Adipocyte (in vitro differentiated cells): Measurements from ENCODE around the gene NEU4.
"Not testable (repeated sequence)": the region's sequence is repeated elsewhere in the genome, so short reads cannot be mapped to it uniquely, and the experiment has no call there.

ENCODE experiments used
- DNase-seq: peaks from one replicate; pipeline ENCODE4 v3.0.0-alpha.2; 2015; ENCODE audit warnings: low read depth
- H3K27me3 ChIP-seq: replicated peaks from 2 replicates; pipeline ENCODE4 v1.7.0; 2013; ENCODE audit warnings: mild to moderate bottlenecking, low read length, moderate library complexity; ENCODE audit not compliant: control insufficient read depth, insufficient read depth
- H3K36me3 ChIP-seq: 2 replicates; pipeline ENCODE4 v1.7.0; 2013; ENCODE audit warnings: low read length, mild to moderate bottlenecking, moderate library complexity; ENCODE audit not compliant: control insufficient read depth, insufficient read depth, severe bottlenecking
- H3K4me1 ChIP-seq: 2 replicates; pipeline ENCODE4 v1.7.0; 2013; ENCODE audit warnings: mild to moderate bottlenecking, low read length, moderate library complexity; ENCODE audit not compliant: control insufficient read depth, insufficient read depth
- H3K4me3 ChIP-seq: 2 replicates; pipeline ENCODE4 v1.7.0; 2013; ENCODE audit warnings: mild to moderate bottlenecking, low read length, moderate library complexity
- H3K9ac ChIP-seq: 2 replicates; pipeline ENCODE4 v1.7.0; 2013; ENCODE audit warnings: mild to moderate bottlenecking, low read length, moderate library complexity
- H3K9me3 ChIP-seq: 2 replicates; pipeline ENCODE4 v1.7.0; 2013; ENCODE audit warnings: mild to moderate bottlenecking, low read length, moderate library complexity; ENCODE audit not compliant: control insufficient read depth

The NEU4 gene

GRCh38 chr2:241808721-241809382, at the start of gene NEU4:
TSS of gene NEU4 (plus strand) at chr2:241809193. CDS start at chr2:241814485, 5,292 bp downstream.
- no peak for DNase-seq
- Histone ChIP-seq H3K36me3 (no peaks in the 10 kb centered on the region), H3K4me3 (no peak within 1 kb of the TSS), H3K9me3 (no peaks in the 10 kb centered on the region), H3K27me3 (peaks cover 28% of the 10 kb centered on the region), H3K4me1 (no peaks in the 10 kb centered on the region), H3K9ac (no peak within 1 kb of the TSS)

- not testable (repeated sequence) for H3K4me1 ChIP-seq, DNase-seq, H3K9ac ChIP-seq, H3K27me3 ChIP-seq, H3K9me3 ChIP-seq, H3K4me3 ChIP-seq
- peaks cover 55% of the 10 kb centered on the region for H3K36me3 ChIP-seq
These were observed 49.1 kb upstream of the NEU4 start for GRCh38 chr2:241759893-241760292.

- DNase-seq = no peak
- Histone ChIP-seq H3K9ac (no peak overlapping the region), H3K4me1 (no peaks in the 10 kb centered on the region), H3K9me3 (no peaks in the 10 kb centered on the region), H3K4me3 (no peak overlapping the region), H3K27me3 (no peaks in the 10 kb centered on the region), H3K36me3 (peaks cover 53% of the 10 kb centered on the region)
These were observed 48.7 kb upstream of the NEU4 start for GRCh38 chr2:241760301-241760771.

GRCh38 chr2:241762321-241762932, 46.6 kb upstream of the NEU4 start:
- no peak for DNase-seq
- no peaks in the 10 kb centered on the region for H3K27me3 ChIP-seq
- no peaks in the 10 kb centered on the region for H3K9me3 ChIP-seq
- no peak overlapping the region for H3K9ac ChIP-seq
- peaks cover 34% of the 10 kb centered on the region for H3K36me3 ChIP-seq
- H3K4me1 ChIP-seq = no peaks in the 10 kb centered on the region
- no peak overlapping the region for H3K4me3 ChIP-seq

- Histone ChIP-seq H3K9ac (no peak overlapping the region), H3K27me3 (no peaks in the 10 kb centered on the region), H3K4me3 (no peak overlapping the region), H3K9me3 (no peaks in the 10 kb centered on the region), H3K36me3 (peaks cover 29% of the 10 kb centered on the region), H3K4me1 (no peaks in the 10 kb centered on the region)
- no peak for DNase-seq
These were observed 46.0 kb upstream of the NEU4 start for GRCh38 chr2:241762933-241763369.

- peaks cover 27% of the 10 kb centered on the region for H3K36me3 ChIP-seq
- H3K4me3 ChIP-seq = no peak overlapping the region
- H3K27me3 ChIP-seq = no peaks in the 10 kb centered on the region
- DNase-seq = no peak
- H3K9me3 ChIP-seq = no peaks in the 10 kb centered on the region
- no peak overlapping the region for H3K9ac ChIP-seq
- no peaks in the 10 kb centered on the region for H3K4me1 ChIP-seq
These were observed 45.3 kb upstream of the NEU4 start for GRCh38 chr2:241763551-241764274.

GRCh38 chr2:241764275-241765241, 44.4 kb upstream of the NEU4 start:
- H3K27me3 ChIP-seq = no peaks in the 10 kb centered on the region
- H3K4me3 ChIP-seq = no peak overlapping the region
- DNase-seq = no peak
- peaks cover 19% of the 10 kb centered on the region for H3K36me3 ChIP-seq
- no peaks in the 10 kb centered on the region for H3K4me1 ChIP-seq
- no peak overlapping the region for H3K9ac ChIP-seq
- no peaks in the 10 kb centered on the region for H3K9me3 ChIP-seq

GRCh38 chr2:241767464-241768250, 41.3 kb upstream of the NEU4 start:
- Histone ChIP-seq H3K36me3 (peaks cover 6% of the 10 kb centered on the region), H3K27me3 (no peaks in the 10 kb centered on the region), H3K4me3 (no peak overlapping the region), H3K9me3 (no peaks in the 10 kb centered on the region), H3K9ac (no peak overlapping the region), H3K4me1 (peaks cover 16% of the 10 kb centered on the region)
- no peak for DNase-seq

GRCh38 chr2:241768251-241768711, 40.7 kb upstream of the NEU4 start:
- no peak for DNase-seq
- Histone ChIP-seq H3K9me3 (no peaks in the 10 kb centered on the region), H3K36me3 (peaks cover 3% of the 10 kb centered on the region), H3K4me1 (peaks cover 16% of the 10 kb centered on the region), H3K9ac (no peak overlapping the region), H3K27me3 (no peaks in the 10 kb centered on the region), H3K4me3 (no peak overlapping the region)

- no peaks in the 10 kb centered on the region for H3K36me3 ChIP-seq
- peaks cover 16% of the 10 kb centered on the region for H3K4me1 ChIP-seq
- no peak overlapping the region for H3K9ac ChIP-seq
- H3K9me3 ChIP-seq = no peaks in the 10 kb centered on the region
- no peak overlapping the region for H3K4me3 ChIP-seq
- no peak for DNase-seq
- H3K27me3 ChIP-seq = no peaks in the 10 kb centered on the region
These were observed 40.1 kb upstream of the NEU4 start for GRCh38 chr2:241768850-241769249.
